Mesangial cell (primary cell): Measurements from ENCODE around the gene RNF169. TPM values are rescaled to one million over a fixed set of nuclear protein-coding genes. Genes with fewer than 3 reads are reported as not detected.

Experiments used
- total RNA-seq: library from RNA; depleted of rRNA; stranded (reverse); fragments of >200 nt; gene quantifications from 2 replicates; pipeline ENCODE4 v1.2.3, GENCODE V29; 2015

The RNF169 gene, protein sequence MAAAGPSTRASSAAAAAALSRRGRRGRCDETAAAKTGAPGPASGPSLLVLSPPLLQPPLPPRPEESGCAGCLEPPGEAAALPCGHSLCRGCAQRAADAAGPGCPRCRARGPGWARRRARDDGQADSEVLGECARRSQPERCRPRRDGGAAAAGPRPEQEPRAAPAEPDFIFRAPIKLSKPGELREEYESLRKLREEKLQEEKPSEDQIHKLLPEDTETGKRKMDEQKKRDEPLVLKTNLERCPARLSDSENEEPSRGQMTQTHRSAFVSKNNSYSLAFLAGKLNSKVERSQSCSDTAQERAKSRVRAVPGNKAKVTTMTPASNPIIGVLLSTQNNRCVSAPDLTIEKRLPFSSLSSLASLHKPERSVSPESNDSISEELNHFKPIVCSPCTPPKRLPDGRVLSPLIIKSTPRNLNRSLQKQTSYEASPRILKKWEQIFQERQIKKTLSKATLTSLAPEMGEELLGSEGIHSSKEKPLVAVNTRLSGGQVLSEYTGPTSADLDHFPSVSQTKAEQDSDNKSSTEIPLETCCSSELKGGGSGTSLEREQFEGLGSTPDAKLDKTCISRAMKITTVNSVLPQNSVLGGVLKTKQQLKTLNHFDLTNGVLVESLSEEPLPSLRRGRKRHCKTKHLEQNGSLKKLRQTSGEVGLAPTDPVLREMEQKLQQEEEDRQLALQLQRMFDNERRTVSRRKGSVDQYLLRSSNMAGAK
- total RNA-seq = 7.5 and 9.6 TPM in 2 replicates

DNA sequence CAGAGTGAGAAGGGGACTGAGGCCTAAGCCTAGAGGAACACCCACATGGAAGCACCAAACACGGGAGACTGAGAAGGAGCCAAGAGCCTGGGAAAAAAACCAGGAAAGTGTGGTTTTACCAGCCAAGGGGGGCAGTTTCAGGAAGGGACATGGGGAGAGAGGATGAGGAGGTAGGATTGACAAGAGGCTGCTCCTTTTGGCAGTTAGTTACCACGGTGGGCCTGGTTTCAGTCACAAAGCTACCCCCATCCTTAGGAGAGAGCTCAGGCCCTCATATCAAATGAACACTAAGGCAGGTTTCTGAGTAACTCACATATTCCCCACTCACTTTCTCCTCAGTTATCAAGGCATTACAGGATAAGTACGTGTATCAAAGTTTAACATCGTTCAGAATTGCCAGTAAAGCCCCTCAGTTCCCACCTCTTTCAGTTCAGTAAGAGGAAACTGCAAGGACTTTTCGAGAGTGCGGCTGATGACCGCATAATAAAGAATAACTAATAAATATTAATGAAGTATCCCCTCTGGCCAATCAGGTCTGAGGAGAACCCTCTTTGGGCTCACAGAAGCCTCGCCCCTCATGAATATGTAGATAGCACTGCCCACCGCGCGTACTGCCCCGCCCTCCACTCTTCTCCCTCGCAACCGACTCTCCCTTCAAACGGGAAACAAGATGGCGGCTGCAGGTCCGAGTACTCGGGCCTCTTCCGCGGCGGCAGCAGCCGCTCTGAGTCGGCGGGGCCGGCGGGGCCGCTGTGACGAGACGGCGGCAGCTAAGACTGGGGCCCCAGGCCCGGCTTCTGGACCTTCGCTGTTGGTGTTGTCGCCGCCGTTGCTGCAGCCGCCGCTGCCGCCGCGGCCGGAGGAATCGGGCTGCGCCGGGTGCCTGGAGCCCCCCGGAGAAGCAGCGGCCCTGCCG, at the start of gene RNF169:
Gene RNF169, plus strand, starts transcription at position 639 of the 916 bp plus-strand sequence. Its CDS starts 32 bp downstream, at position 671.

GRCh38 chr11:74731301-74732094, 17.2 kb upstream of the RNF169 start, which contains the start of gene CHRDL2:
CHRDL2 (minus strand) TSS chr11:74731426; CDS start chr11:74730888, 538 bp downstream.

Other genes with a start within 250 kb of the RNF169 start
- 3.3 and 9.8 TPM in 2 replicates for gene POLD3, start 156.3 kb upstream of the RNF169 start, total RNA-seq
- not detected in 2 replicates for gene CHRDL2, start 17.4 kb upstream of the RNF169 start, total RNA-seq
- 6.0 and 13.2 TPM in 2 replicates for gene XRRA1, start 200.2 kb downstream of the RNF169 start, total RNA-seq
- gene SPCS2, start 200.4 kb downstream of the RNF169 start, total RNA-seq = 18.1 and 28.0 TPM in 2 replicates
- 8.8 and 10.0 TPM in 2 replicates for gene NEU3, start 240.1 kb downstream of the RNF169 start, total RNA-seq